Nephron progenitor cell (in vitro differentiated cells): ENCODE measurements around the gene STAG2.

ENCODE experiments used
- DNase-seq: peaks from one replicate; pipeline ENCODE4 v3.0.0; 2021
- H3K27ac Mint-ChIP-seq: 2 replicates; pipeline ENCODE4 v1.8.0; 2021; ENCODE audit warnings: mild to moderate bottlenecking, moderate library complexity, mixed read lengths
- H3K27me3 Mint-ChIP-seq: 2 replicates; pipeline ENCODE4 v1.8.0; 2021; ENCODE audit warnings: mild to moderate bottlenecking, low read depth, mixed read lengths; ENCODE audit not compliant: poor library complexity
- H3K36me3 Mint-ChIP-seq: 2 replicates; pipeline ENCODE4 v1.8.0; 2021; ENCODE audit warnings: low read depth, mixed read lengths
- H3K4me1 Mint-ChIP-seq: 2 replicates; pipeline ENCODE4 v1.8.0; 2021; ENCODE audit warnings: mixed read lengths
- H3K4me3 Mint-ChIP-seq: 2 replicates; pipeline ENCODE4 v1.8.0; 2021; ENCODE audit warnings: mild to moderate bottlenecking, moderate library complexity, mixed read lengths
- H3K9me3 Mint-ChIP-seq: 2 replicates; pipeline ENCODE4 v1.8.0; 2021; ENCODE audit warnings: mild to moderate bottlenecking, moderate library complexity, mixed read lengths
- TF ChIP-seq, protein P1 (sequence below): fragments of 200-600 bp; sonication (generic); IDR thresholded peaks from 2 replicates; pipeline ENCODE4 v1.5.0; 2021; ENCODE audit warnings: antibody characterized with exemption

The STAG2 gene

DNA sequence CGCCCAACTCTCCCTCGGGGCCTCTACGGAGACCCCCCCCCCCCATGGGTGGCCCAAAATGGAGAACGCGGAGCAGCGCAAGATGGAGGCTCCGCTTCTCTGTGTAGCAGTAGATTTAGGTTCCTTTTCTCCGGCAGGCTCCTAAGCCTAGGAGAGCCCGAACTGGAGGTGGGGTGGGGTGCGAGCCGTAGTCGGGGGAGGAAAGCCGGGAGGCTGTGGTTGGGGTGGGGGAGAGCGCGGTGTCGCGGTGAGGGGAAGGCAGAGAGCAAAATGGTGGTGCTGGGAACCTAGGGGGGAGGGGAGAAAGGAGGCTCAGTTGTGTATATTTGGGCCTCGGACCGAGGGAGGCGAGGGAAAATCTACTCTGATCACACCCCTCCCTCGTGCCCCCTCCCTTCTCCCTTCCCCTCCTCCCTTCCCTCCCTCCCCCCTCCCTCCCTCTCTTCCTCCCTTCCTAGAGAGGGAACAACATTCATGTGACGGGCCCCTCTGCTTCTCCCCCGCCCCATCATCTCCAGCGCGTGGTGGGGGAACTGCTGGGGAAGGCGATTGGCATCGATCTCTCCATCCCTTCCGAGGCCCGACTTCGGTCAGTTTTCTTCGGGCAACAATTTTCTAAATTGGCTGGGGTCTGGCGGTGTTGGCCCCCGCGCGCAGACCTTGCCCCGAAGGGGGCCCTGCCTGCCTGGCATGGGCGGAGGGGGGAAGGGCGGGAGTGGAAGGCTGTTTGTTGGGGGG is at the start of gene STAG2:
STAG2 (plus strand) TSS at position 439 of the 738 bp plus-strand sequence. CDS start 60,922 bp downstream, outside the sequence.
- peak within 1 kb of the TSS; percentile 96 for H3K4me3 Mint-ChIP-seq

DNA sequence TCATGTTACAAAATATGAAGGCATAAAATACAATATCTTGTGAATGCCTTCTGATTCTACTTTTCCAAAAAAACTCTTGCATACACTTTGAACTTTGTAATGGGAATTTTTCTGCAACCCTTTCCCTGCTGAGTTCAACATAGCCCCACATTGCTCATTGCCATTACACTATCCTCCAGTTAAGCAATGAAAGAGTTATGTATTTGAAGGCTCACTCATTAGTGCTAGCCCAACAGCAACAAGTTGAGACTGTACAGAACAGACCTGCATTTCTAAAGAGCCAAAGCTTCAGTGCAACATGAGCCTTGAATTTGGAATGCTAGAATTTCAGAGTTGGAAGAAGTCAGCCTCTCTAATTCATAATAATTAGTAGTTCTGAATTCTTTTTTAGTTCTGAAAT is 44.4 kb upstream of the STAG2 start:
- no peak for DNase-seq
- no peak overlapping the region for H3K27ac Mint-ChIP-seq
- H3K4me3 Mint-ChIP-seq, result no peak overlapping the region
- H3K36me3 Mint-ChIP-seq, result no peaks in the 10 kb centered on the region
- peaks cover 24% of the 10 kb centered on the region for H3K9me3 Mint-ChIP-seq
- H3K27me3 Mint-ChIP-seq, result peaks cover under 1% of the 10 kb centered on the region
- TF ChIP-seq, protein P1, sequence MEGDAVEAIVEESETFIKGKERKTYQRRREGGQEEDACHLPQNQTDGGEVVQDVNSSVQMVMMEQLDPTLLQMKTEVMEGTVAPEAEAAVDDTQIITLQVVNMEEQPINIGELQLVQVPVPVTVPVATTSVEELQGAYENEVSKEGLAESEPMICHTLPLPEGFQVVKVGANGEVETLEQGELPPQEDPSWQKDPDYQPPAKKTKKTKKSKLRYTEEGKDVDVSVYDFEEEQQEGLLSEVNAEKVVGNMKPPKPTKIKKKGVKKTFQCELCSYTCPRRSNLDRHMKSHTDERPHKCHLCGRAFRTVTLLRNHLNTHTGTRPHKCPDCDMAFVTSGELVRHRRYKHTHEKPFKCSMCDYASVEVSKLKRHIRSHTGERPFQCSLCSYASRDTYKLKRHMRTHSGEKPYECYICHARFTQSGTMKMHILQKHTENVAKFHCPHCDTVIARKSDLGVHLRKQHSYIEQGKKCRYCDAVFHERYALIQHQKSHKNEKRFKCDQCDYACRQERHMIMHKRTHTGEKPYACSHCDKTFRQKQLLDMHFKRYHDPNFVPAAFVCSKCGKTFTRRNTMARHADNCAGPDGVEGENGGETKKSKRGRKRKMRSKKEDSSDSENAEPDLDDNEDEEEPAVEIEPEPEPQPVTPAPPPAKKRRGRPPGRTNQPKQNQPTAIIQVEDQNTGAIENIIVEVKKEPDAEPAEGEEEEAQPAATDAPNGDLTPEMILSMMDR, result no peak
- H3K4me1 Mint-ChIP-seq, result no peaks in the 10 kb centered on the region

More for the DNA sequence above, at the start of gene STAG2:
- Mint-ChIP-seq H3K27me3 (no peaks in the 10 kb centered on the region), H3K36me3 (peaks cover 6% of the 10 kb centered on the region), H3K9me3 (peaks cover 64% of the 10 kb centered on the region), H3K4me1 (peaks cover 27% of the 10 kb centered on the region), H3K27ac (peak within 1 kb of the TSS; percentile 99)
- DNase-seq, result peak; percentile 59
- TF ChIP-seq, protein P1, result no peak

DNA sequence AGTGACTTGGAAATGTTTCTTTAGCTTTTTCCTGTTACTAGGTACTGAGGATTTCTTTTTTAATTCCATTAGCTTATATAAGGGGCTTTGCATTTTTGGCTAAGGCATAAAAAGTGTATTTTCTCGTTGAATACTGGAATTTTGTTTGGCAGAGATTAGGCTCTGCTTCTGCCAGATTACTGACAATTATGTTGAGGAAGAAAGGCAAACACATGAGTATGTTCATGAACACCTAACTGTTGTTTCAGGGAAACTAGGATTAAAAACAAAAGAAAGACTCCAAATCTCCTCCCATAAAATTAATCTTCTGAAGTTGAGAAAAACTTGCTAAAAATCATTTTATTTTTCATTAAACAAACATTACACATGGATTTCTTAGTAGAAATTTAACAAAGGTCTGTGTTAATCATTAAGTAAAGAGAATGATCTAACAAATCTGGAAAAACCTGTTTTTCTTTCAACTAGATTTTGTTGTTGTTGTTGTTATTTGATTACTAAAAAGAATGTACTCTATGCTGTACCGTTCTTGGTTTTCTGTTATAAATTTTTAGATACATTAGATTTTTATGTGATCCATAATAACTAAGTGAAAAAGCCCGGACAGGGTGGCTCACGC is 43.3 kb upstream of the STAG2 start:
- H3K9me3 Mint-ChIP-seq, result peaks cover 33% of the 10 kb centered on the region
- TF ChIP-seq, protein P1, result no peak

DNA sequence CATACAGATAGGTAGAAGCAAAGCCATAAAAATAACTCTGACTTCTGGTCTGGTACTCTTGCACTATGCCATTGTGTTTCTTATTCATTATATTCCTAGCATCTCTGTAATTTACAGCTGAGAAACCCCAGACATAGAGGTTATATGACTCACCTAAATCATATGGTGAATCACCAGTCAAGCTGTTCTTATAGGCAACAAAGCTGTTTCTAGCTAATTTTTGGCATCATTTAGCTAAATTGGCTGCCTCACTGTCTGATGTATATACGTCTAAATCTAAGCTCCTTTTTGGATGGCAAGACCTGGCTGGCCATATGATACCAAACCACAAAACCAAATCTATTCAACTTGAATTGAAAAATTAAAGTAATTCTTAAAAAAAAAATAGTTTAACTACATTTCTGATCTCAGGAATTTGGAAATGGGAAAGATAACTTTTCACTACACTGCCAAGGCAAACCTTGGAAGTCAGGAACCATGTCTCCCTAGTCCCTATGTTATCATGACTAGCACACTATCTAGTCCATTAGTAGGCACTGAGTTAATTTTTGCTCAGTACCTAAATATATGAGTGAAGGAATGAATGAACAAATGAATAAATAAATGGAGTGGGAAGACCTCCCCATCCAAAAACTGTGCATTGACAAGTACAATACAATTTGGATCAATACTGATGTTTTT is 41.3 kb upstream of the STAG2 start:
- Mint-ChIP-seq H3K27me3 (peaks cover 4% of the 10 kb centered on the region), H3K4me1 (peaks cover 9% of the 10 kb centered on the region), H3K36me3 (no peaks in the 10 kb centered on the region), H3K27ac (no peak overlapping the region), H3K9me3 (peaks cover 46% of the 10 kb centered on the region), H3K4me3 (no peak overlapping the region)
- TF ChIP-seq, protein P1, result no peak
- no peak for DNase-seq

More for the DNA sequence above, 43.3 kb upstream of the STAG2 start:
- DNase-seq, result no peak
- Mint-ChIP-seq H3K27me3 (peaks cover 4% of the 10 kb centered on the region), H3K36me3 (no peaks in the 10 kb centered on the region), H3K4me1 (no peaks in the 10 kb centered on the region), H3K4me3 (no peak overlapping the region), H3K27ac (no peak overlapping the region)

DNA sequence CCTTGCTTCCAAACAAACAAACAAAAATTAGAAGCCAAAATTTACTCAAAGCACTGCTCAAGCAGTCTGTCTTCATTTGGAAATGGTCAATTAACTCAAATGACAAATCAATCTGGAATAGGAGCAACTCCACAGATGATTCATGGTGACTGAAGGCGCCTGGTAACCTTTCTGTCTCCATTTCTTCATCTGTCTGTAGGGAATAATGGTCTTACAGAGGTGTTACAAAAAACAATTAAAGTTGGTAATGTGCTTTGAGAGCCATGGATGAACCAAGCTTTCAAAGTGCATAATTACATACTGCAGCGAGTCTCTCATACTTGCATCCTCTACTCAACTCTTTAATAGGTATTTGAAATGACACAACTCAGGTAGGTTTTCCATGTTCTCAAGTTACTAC is 38.3 kb upstream of the STAG2 start:
- Mint-ChIP-seq H3K9me3 (peaks cover 52% of the 10 kb centered on the region), H3K27ac (no peak overlapping the region), H3K27me3 (peaks cover 4% of the 10 kb centered on the region), H3K4me1 (peaks cover 9% of the 10 kb centered on the region), H3K36me3 (no peaks in the 10 kb centered on the region), H3K4me3 (no peak overlapping the region)
- TF ChIP-seq, protein P1, result no peak
- no peak for DNase-seq
